HEK293 (cell line): ENCODE data around the gene LNPK.

ENCODE experiments used
- CTCF ChIA-PET: fragments of 350-600 bp; formaldehyde crosslinking; extraction: SDS; loops from one replicate; lab custom pipeline; 2021; ENCODE audit warnings: antibody characterized with exemption; lab: Yijun Ruan, JAX
- POLR2A ChIA-PET: fragments of 300-600 bp; formaldehyde crosslinking; extraction: SDS; loops from one replicate; lab custom pipeline; 2020; ENCODE audit warnings: antibody characterized with exemption, inconsistent platforms; lab: Yijun Ruan, JAX
- H3K27ac ChIP-seq: fragments of 200-500 bp; sonication (Bioruptor generic); 2 replicates; pipeline ENCODE4 v1.5.1; 2014; ENCODE audit warnings: low read depth, low read length, control low read depth, inconsistent platforms; ENCODE audit errors: extremely low read depth
- H3K36me3 ChIP-seq, 2 experiments: fragments of 200-500 bp in 1 of 2; sonication (Bioruptor generic) in 1 of 2; 1 replicate in 1 of 2; 2 replicates in 1 of 2; pipeline ENCODE4 v1.5.1; 2014 to 2017; ENCODE audit warnings: inconsistent platforms in 2 of 2, low read length in 2 of 2; ENCODE audit not compliant: control insufficient read depth in 2 of 2, insufficient read depth in 1 of 2
- H3K4me1 ChIP-seq: fragments of 200-500 bp; sonication (Bioruptor generic); 2 replicates; pipeline ENCODE4 v1.5.1; 2014; ENCODE audit warnings: mild to moderate bottlenecking, low read length, inconsistent platforms; ENCODE audit not compliant: control insufficient read depth, insufficient read depth
- H3K4me3 ChIP-seq: 2 replicates; pipeline ENCODE4 v1.5.1; 2011; ENCODE audit warnings: low read depth, mild to moderate bottlenecking, control low read depth, low read length, moderate library complexity
- H3K9me3 ChIP-seq: fragments of 200-500 bp; sonication (Bioruptor generic); 2 replicates; pipeline ENCODE4 v1.5.1; 2014; ENCODE audit warnings: low read depth, low read length, inconsistent platforms; ENCODE audit not compliant: control insufficient read depth, insufficient read depth
- BCL11A ChIP-seq: fragments of 450-650 bp; formaldehyde crosslinking; IDR thresholded peaks from 2 replicates; pipeline ENCODE4 v1.5.1; 2016; ENCODE audit warnings: low read depth, missing biosample characterization, missing genetic modification characterization
- ELK4 ChIP-seq: IDR thresholded peaks from 2 replicates; pipeline ENCODE4 v1.6.1; 2011; ENCODE audit warnings: mild to moderate bottlenecking, low read depth, low read length, borderline replicate concordance
- GLIS2 ChIP-seq: fragments of 450-650 bp; formaldehyde crosslinking; IDR thresholded peaks from 2 replicates; pipeline ENCODE4 v1.5.1; 2016; ENCODE audit warnings: missing biosample characterization, missing genetic modification characterization
- KLF1 ChIP-seq: fragments of 450-650 bp; formaldehyde crosslinking; IDR thresholded peaks from 2 replicates; pipeline ENCODE4 v1.5.1; 2016; ENCODE audit warnings: missing biosample characterization, missing genetic modification characterization
- SCRT2 ChIP-seq: fragments of 450-650 bp; formaldehyde crosslinking; IDR thresholded peaks from 2 replicates; pipeline ENCODE4 v1.5.1; 2016; ENCODE audit warnings: missing biosample characterization, missing genetic modification characterization
- SP3 ChIP-seq: fragments of 450-650 bp; formaldehyde crosslinking; IDR thresholded peaks from 2 replicates; pipeline ENCODE4 v1.5.1; 2016; ENCODE audit warnings: missing biosample characterization, missing genetic modification characterization
- ZBTB17 ChIP-seq: fragments of 450-650 bp; formaldehyde crosslinking; IDR thresholded peaks from 2 replicates; pipeline ENCODE4 v1.5.1; 2016; ENCODE audit warnings: missing biosample characterization, missing genetic modification characterization
- ZBTB26 ChIP-seq: fragments of 450-650 bp; formaldehyde crosslinking; optimal IDR thresholded peaks from 2 replicates; pipeline ENCODE3; 2016; ENCODE audit warnings: missing biosample characterization, mild to moderate bottlenecking, missing genetic modification characterization
- ZNF169 ChIP-seq: fragments of 450-650 bp; formaldehyde crosslinking; IDR thresholded peaks from 2 replicates; pipeline ENCODE4 v1.5.1; 2016; ENCODE audit warnings: missing biosample characterization, missing genetic modification characterization
- ZNF175 ChIP-seq: fragments of 450-650 bp; formaldehyde crosslinking; IDR thresholded peaks from 2 replicates; pipeline ENCODE4 v1.5.1; 2016; ENCODE audit warnings: missing biosample characterization, missing genetic modification characterization
- ZNF311 ChIP-seq: fragments of 450-650 bp; formaldehyde crosslinking; IDR thresholded peaks from 2 replicates; pipeline ENCODE4 v1.5.1; 2017; ENCODE audit warnings: missing biosample characterization, missing genetic modification characterization, borderline replicate concordance
- ZNF341 ChIP-seq: fragments of 450-650 bp; formaldehyde crosslinking; IDR thresholded peaks from 2 replicates; pipeline ENCODE4; 2016; ENCODE audit warnings: low read depth, missing biosample characterization, missing genetic modification characterization
- ZNF350 ChIP-seq: fragments of 450-650 bp; formaldehyde crosslinking; IDR thresholded peaks from 2 replicates; pipeline ENCODE4 v1.5.0; 2017; ENCODE audit warnings: missing biosample characterization, mild to moderate bottlenecking, missing genetic modification characterization
- ZNF423 ChIP-seq: fragments of 450-650 bp; formaldehyde crosslinking; IDR thresholded peaks from 2 replicates; pipeline ENCODE4 v1.5.1; 2016; ENCODE audit warnings: missing biosample characterization, missing genetic modification characterization
- ZNF48 ChIP-seq: fragments of 450-650 bp; formaldehyde crosslinking; IDR thresholded peaks from 2 replicates; pipeline ENCODE4 v1.5.1; 2016; ENCODE audit warnings: missing biosample characterization, missing genetic modification characterization
- ZNF548 ChIP-seq: fragments of 450-650 bp; formaldehyde crosslinking; IDR thresholded peaks from 2 replicates; pipeline ENCODE4 v1.5.1; 2016; ENCODE audit warnings: missing biosample characterization, missing genetic modification characterization
- ZNF561 ChIP-seq: fragments of 450-650 bp; IDR thresholded peaks from 2 replicates; pipeline ENCODE4 v1.5.1; 2018; ENCODE audit warnings: missing biosample characterization, missing genetic modification characterization, borderline replicate concordance
- ZNF664 ChIP-seq: fragments of 450-650 bp; formaldehyde crosslinking; IDR thresholded peaks from 2 replicates; pipeline ENCODE4 v1.5.1; 2016; ENCODE audit warnings: missing biosample characterization, missing genetic modification characterization
- ZNF777 ChIP-seq: fragments of 450-650 bp; formaldehyde crosslinking; IDR thresholded peaks from 2 replicates; pipeline ENCODE4 v1.5.1; 2017; ENCODE audit warnings: missing biosample characterization, missing genetic modification characterization, borderline replicate concordance
- ZXDB ChIP-seq: fragments of 450-650 bp; formaldehyde crosslinking; IDR thresholded peaks from 2 replicates; pipeline ENCODE4 v1.5.1; 2016; ENCODE audit warnings: missing biosample characterization, missing genetic modification characterization
- TF ChIP-seq, protein P1 (sequence below): fragments of 450-650 bp; formaldehyde crosslinking; conservative IDR thresholded peaks from 2 replicates; pipeline ENCODE4 v1.5.1; 2016; ENCODE audit warnings: low read depth, missing biosample characterization, missing genetic modification characterization
- TF ChIP-seq, protein P2 (sequence below): fragments of 450-650 bp; IDR thresholded peaks from 2 replicates; pipeline ENCODE4 v1.5.1; 2018; ENCODE audit warnings: missing biosample characterization, missing genetic modification characterization
- TF ChIP-seq, protein P3 (sequence below): sonication (generic); formaldehyde crosslinking; IDR thresholded peaks from 2 replicates; pipeline ENCODE4 v1.8.1; 2022; ENCODE audit warnings: mild to moderate bottlenecking, moderate library complexity, missing genetic modification reagents
- TF ChIP-seq, protein P4 (sequence below): fragments of 450-650 bp; formaldehyde crosslinking; conservative IDR thresholded peaks from 2 replicates; pipeline ENCODE4 v1.5.1; 2016; ENCODE audit warnings: low read depth, missing biosample characterization, missing genetic modification characterization

LNPK gene

DNA sequence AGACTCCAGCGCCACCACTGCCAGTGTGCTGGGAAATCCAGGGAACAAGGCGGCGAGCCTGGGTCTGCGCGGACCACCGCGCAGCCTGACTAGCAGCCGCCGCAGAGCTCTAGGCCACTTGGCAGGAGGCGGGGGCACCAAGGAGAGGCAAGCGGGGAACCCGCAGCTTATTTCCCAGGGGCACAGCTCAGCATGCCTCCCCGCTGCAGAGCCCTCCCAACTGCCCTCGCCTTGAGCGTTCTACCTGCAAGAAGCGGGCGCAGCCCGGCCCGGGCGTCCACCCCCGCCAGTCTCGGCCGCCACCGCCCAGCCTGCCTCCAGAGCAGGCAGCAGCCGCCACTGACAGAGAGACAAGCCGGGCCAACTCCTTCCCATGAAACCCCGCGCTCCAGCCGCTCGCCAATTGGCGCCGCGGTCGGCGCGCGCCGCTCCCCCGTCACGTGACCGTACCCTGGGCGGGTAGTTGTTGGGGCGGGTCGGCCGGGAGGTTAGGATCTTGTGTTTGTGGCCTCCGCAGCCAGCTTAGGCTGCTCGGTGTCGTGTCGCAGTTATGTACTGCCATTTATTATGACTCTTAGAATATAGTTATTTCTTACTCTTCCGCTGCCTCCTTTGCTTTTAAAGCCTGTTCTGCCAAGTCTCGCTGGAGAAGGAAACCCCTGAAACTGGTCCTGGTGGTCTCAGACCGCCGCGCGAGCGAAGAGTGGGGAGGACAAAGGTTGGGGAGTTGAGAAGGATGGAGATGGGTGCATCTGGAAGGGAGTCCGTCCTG lies at the start of gene LNPK:
LNPK (minus strand) TSS at position 352 of the 772 bp plus-strand sequence. CDS start 6,683 bp downstream, outside the sequence.
- CTCF ChIA-PET, result interaction anchor here (0.6 to 2.5 kb wide), 5 partner anchors 53 to 312 kb away, joined by 3 to 9 read pairs (median 3); no protein-coding TSS in a partner anchor
- TF ChIP-seq ZBTB26, result peak; percentile 80
- TF ChIP-seq ZXDB (tag by site-specific recombination), result peak; percentile 59
- peak; percentile 69; the same call in 1 of the 2 replicates for TF ChIP-seq GLIS2 (tag by site-specific recombination)
- peak; percentile 47; the same call in 1 of the 2 replicates for TF ChIP-seq ZNF561
- no peak for TF ChIP-seq ZNF777 (tag by site-specific recombination)
- no peak for TF ChIP-seq ZNF548 (tag by site-specific recombination)
- TF ChIP-seq, protein P1, sequence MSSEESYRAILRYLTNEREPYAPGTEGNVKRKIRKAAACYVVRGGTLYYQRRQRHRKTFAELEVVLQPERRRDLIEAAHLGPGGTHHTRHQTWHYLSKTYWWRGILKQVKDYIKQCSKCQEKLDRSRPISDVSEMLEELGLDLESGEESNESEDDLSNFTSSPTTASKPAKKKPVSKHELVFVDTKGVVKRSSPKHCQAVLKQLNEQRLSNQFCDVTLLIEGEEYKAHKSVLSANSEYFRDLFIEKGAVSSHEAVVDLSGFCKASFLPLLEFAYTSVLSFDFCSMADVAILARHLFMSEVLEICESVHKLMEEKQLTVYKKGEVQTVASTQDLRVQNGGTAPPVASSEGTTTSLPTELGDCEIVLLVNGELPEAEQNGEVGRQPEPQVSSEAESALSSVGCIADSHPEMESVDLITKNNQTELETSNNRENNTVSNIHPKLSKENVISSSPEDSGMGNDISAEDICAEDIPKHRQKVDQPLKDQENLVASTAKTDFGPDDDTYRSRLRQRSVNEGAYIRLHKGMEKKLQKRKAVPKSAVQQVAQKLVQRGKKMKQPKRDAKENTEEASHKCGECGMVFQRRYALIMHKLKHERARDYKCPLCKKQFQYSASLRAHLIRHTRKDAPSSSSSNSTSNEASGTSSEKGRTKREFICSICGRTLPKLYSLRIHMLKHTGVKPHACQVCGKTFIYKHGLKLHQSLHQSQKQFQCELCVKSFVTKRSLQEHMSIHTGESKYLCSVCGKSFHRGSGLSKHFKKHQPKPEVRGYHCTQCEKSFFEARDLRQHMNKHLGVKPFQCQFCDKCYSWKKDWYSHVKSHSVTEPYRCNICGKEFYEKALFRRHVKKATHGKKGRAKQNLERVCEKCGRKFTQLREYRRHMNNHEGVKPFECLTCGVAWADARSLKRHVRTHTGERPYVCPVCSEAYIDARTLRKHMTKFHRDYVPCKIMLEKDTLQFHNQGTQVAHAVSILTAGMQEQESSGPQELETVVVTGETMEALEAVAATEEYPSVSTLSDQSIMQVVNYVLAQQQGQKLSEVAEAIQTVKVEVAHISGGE, result peak; percentile 30; the same call in 1 of the 2 replicates
- no peak for TF ChIP-seq BCL11A (tag by site-specific recombination)
- peak; percentile 46 for TF ChIP-seq KLF1 (tag by site-specific recombination)
- no peak for TF ChIP-seq SCRT2 (tag by site-specific recombination)
- TF ChIP-seq, protein P2, sequence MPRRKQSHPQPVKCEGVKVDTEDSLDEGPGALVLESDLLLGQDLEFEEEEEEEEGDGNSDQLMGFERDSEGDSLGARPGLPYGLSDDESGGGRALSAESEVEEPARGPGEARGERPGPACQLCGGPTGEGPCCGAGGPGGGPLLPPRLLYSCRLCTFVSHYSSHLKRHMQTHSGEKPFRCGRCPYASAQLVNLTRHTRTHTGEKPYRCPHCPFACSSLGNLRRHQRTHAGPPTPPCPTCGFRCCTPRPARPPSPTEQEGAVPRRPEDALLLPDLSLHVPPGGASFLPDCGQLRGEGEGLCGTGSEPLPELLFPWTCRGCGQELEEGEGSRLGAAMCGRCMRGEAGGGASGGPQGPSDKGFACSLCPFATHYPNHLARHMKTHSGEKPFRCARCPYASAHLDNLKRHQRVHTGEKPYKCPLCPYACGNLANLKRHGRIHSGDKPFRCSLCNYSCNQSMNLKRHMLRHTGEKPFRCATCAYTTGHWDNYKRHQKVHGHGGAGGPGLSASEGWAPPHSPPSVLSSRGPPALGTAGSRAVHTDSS (tag by site-specific recombination), result no peak
- no peak for TF ChIP-seq ZNF350 (tag by site-specific recombination)
- no peak for TF ChIP-seq ZNF175 (tag by site-specific recombination)
- no peak for TF ChIP-seq ZNF48
- no peak for TF ChIP-seq ZNF423 (tag by site-specific recombination)
- TF ChIP-seq, protein P3, sequence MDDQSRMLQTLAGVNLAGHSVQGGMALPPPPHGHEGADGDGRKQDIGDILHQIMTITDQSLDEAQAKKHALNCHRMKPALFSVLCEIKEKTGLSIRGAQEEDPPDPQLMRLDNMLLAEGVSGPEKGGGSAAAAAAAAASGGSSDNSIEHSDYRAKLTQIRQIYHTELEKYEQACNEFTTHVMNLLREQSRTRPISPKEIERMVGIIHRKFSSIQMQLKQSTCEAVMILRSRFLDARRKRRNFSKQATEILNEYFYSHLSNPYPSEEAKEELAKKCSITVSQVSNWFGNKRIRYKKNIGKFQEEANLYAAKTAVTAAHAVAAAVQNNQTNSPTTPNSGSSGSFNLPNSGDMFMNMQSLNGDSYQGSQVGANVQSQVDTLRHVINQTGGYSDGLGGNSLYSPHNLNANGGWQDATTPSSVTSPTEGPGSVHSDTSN (CRISPR knock-in tag), result no peak
- TF ChIP-seq ZNF664 (tag by site-specific recombination), result no peak
- no peak for TF ChIP-seq ZBTB17 (tag by site-specific recombination)
- TF ChIP-seq SP3 (tag by site-specific recombination), result peak; percentile 72
- TF ChIP-seq ZNF341 (tag by site-specific recombination), result no peak
- no peak for TF ChIP-seq ZNF311 (tag by site-specific recombination)
- TF ChIP-seq ZNF169, result no peak
- TF ChIP-seq, protein P4, sequence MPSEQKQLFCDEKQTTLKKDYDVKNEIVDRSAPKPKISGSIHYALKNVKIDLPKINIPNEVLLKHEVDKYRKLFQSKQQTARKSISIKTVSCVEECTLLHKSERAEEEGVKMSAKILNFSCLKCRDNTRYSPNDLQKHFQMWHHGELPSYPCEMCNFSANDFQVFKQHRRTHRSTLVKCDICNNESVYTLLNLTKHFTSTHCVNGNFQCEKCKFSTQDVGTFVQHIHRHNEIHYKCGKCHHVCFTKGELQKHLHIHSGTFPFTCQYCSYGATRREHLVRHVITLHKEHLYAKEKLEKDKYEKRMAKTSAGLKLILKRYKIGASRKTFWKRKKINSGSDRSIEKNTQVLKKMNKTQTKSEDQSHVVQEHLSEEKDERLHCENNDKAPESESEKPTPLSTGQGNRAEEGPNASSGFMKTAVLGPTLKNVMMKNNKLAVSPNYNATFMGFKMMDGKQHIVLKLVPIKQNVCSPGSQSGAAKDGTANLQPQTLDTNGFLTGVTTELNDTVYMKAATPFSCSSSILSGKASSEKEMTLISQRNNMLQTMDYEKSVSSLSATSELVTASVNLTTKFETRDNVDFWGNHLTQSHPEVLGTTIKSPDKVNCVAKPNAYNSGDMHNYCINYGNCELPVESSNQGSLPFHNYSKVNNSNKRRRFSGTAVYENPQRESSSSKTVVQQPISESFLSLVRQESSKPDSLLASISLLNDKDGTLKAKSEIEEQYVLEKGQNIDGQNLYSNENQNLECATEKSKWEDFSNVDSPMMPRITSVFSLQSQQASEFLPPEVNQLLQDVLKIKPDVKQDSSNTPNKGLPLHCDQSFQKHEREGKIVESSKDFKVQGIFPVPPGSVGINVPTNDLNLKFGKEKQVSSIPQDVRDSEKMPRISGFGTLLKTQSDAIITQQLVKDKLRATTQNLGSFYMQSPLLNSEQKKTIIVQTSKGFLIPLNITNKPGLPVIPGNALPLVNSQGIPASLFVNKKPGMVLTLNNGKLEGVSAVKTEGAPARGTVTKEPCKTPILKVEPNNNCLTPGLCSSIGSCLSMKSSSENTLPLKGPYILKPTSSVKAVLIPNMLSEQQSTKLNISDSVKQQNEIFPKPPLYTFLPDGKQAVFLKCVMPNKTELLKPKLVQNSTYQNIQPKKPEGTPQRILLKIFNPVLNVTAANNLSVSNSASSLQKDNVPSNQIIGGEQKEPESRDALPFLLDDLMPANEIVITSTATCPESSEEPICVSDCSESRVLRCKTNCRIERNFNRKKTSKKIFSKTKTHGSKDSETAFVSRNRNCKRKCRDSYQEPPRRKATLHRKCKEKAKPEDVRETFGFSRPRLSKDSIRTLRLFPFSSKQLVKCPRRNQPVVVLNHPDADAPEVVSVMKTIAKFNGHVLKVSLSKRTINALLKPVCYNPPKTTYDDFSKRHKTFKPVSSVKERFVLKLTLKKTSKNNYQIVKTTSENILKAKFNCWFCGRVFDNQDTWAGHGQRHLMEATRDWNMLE, result no peak
- TF ChIP-seq ELK4, result no peak

More for the DNA sequence above, at the start of gene LNPK:
- POLR2A ChIA-PET, result interaction anchor here (0.9 to 2.2 kb wide), 11 partner anchors 8 to 312 kb away, joined by 3 to 12 read pairs (median 4); no protein-coding TSS in a partner anchor
- peak within 1 kb of the TSS; percentile 71 for H3K27ac ChIP-seq
- peak within 1 kb of the TSS; percentile 78 for H3K4me3 ChIP-seq
- no peaks in the 10 kb centered on the region for H3K36me3 ChIP-seq
- H3K4me1 ChIP-seq, result 0 out of 2 replicates have a peak, but pooled peaks cover 2% of the 10 kb centered on the region
- no peaks in the 10 kb centered on the region for H3K9me3 ChIP-seq
